Sigmoid colon (tissue), 4 donors: ENCODE measurements around the gene SPATC1L.

Experiments
- EP300 ChIP-seq, 4 donors: sonication (generic); formaldehyde crosslinking; IDR thresholded peaks; one replicate each; pipeline ENCODE4 v1.6.1; 2017; ENCODE audit warnings: antibody characterized with exemption in 4 of 4
- TF ChIP-seq, protein P1 (sequence below), 4 experiments: fragments of 450-650 bp in 3 of 4; fragments of 200-600 bp in 1 of 4; IDR thresholded peaks; one replicate each; pipeline ENCODE4 v1.5.1; 2016 to 2019; ENCODE audit warnings: antibody characterized with exemption in 4 of 4, mild to moderate bottlenecking in 3 of 4, moderate library complexity in 2 of 4

DNA sequence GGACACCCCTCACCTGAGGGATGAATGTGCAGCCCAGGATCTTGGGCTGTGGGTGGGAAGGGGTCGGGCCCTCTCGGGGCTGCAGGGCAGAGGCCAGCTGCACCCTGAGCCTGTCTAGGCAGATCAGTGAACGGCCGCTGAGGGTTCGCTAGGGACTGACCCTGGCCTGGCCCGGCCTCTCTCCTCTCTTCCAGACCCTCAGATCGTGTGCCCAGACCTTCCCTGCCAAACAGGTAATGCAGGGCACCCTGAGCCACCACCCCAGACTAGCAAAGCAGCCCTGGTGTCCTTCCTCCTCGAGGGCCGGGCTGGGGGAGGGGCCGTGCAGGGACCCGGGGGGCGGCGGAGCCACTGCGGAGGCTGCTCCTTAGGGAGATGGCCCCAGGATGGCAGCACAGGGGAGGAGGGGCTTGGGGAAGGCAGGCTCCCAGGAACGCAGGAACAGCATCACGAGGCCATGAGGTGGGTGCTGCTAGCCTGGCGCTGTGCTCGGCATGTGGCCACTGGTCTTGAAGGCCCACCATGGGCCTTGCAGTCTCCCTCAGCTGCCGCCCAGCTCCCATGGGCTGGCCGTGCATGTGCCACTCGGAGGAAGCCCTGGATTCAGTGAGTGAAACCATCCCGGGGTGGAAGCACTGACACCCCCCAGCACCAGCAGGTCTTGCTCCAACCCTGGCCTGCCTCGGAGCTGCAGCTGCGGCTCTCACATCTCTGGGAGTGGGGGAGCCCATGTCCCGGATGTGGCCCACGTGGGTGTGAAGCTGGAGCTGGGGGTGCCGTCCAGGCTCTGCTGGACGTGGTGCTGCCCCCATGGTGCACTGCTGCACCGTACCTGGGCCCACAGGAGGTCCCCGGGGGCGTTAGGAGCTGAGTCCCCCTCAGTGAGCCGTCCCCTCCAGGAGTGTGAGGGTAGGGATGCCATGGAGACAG is 57.7 kb downstream of the SPATC1L start:
- TF ChIP-seq, protein P1, sequence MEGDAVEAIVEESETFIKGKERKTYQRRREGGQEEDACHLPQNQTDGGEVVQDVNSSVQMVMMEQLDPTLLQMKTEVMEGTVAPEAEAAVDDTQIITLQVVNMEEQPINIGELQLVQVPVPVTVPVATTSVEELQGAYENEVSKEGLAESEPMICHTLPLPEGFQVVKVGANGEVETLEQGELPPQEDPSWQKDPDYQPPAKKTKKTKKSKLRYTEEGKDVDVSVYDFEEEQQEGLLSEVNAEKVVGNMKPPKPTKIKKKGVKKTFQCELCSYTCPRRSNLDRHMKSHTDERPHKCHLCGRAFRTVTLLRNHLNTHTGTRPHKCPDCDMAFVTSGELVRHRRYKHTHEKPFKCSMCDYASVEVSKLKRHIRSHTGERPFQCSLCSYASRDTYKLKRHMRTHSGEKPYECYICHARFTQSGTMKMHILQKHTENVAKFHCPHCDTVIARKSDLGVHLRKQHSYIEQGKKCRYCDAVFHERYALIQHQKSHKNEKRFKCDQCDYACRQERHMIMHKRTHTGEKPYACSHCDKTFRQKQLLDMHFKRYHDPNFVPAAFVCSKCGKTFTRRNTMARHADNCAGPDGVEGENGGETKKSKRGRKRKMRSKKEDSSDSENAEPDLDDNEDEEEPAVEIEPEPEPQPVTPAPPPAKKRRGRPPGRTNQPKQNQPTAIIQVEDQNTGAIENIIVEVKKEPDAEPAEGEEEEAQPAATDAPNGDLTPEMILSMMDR (IDR thresholded peaks at IDR 0.05): no peak
- TF ChIP-seq EP300 (IDR thresholded peaks at IDR 0.05): no peak
